PC-9 (cell line): ENCODE results near the gene TYRP1. TPM values are rescaled to one million over a fixed set of nuclear protein-coding genes. Genes with fewer than 3 reads are reported as not detected.

ENCODE experiments used
- BruUV-seq: library from RNA; stranded (reverse); fragments of 400-500 nt; replicated peaks from 2 replicates; lab custom pipeline; 2021; lab: Mats Ljungman, UMichigan
- CTCF ChIA-PET: fragments of 300-600 bp; sonication (Branson Sonifier 250); formaldehyde crosslinking; loops from one replicate; lab custom pipeline; 2022; ENCODE audit warnings: antibody characterized with exemption; lab: Charles Lee
- POLR2A ChIA-PET: fragments of 300-600 bp; sonication (Branson Sonifier 250); formaldehyde crosslinking; loops from one replicate; lab custom pipeline; 2022; ENCODE audit warnings: antibody characterized with exemption; ENCODE audit not compliant: unreplicated experiment; lab: Charles Lee
- DNase-seq, 2 experiments: peaks; one replicate each; pipeline versions ENCODE4 v3.0.0 to v3.0.0-alpha.2; 2015 to 2022; ENCODE audit warnings: mixed read lengths in 1 of 2
- H2AFZ ChIP-seq: fragments of 200-600 bp; sonication (generic); 2 replicates; pipeline ENCODE4 v1.8.1; 2017; ENCODE audit warnings: antibody characterized with exemption
- H3F3A ChIP-seq: fragments of 200-600 bp; sonication (generic); 2 replicates; pipeline ENCODE4 v1.8.1; 2017; ENCODE audit warnings: antibody characterized with exemption, mild to moderate bottlenecking, low read depth; ENCODE audit not compliant: insufficient read depth
- H3K27ac ChIP-seq: fragments of 200-600 bp; sonication (generic); 2 replicates; pipeline ENCODE4 v1.6.1; 2016; ENCODE audit warnings: mixed run types
- H3K27me3 ChIP-seq: fragments of 200-600 bp; sonication (generic); 2 replicates; pipeline ENCODE4 v1.6.1; 2016; ENCODE audit warnings: low read depth, mixed run types; ENCODE audit not compliant: insufficient read depth
- H3K36me3 ChIP-seq: fragments of 200-600 bp; sonication (generic); 2 replicates; pipeline ENCODE4 v1.6.1; 2016; ENCODE audit warnings: low read depth, mixed run types
- H3K4me1 ChIP-seq: fragments of 200-600 bp; sonication (generic); replicated peaks from 2 replicates; pipeline ENCODE4 v1.6.1; 2016; ENCODE audit warnings: mixed run types; ENCODE audit not compliant: insufficient read depth
- H3K4me2 ChIP-seq: fragments of 200-600 bp; sonication (generic); 2 replicates; pipeline ENCODE4 v1.6.1; 2017; ENCODE audit warnings: mixed run types
- H3K4me3 ChIP-seq: fragments of 200-600 bp; sonication (generic); 2 replicates; pipeline ENCODE4 v1.6.1; 2016; ENCODE audit warnings: mixed run types
- H3K79me2 ChIP-seq: fragments of 200-600 bp; sonication (generic); 2 replicates; pipeline ENCODE4 v1.6.1; 2017; ENCODE audit warnings: low read depth, mixed run types
- H3K9me2 ChIP-seq: fragments of 200-600 bp; sonication (generic); 2 replicates; pipeline ENCODE4 v1.8.1; 2017; ENCODE audit warnings: mild to moderate bottlenecking; ENCODE audit not compliant: insufficient read depth
- H3K9me3 ChIP-seq: fragments of 200-600 bp; sonication (generic); 2 replicates; pipeline ENCODE4 v1.8.1; 2016; ENCODE audit warnings: low read depth; ENCODE audit not compliant: insufficient read depth
- H4K20me1 ChIP-seq: fragments of 200-600 bp; sonication (generic); 2 replicates; pipeline ENCODE4 v1.8.1; 2017; ENCODE audit not compliant: insufficient read depth
- EZH2 ChIP-seq: fragments of 200-600 bp; sonication (generic); IDR thresholded peaks from 2 replicates; pipeline ENCODE4 v1.8.0; 2017; ENCODE audit warnings: antibody characterized with exemption, low read depth
- intact Hi-C: fragments of 100-400 bp; cut with micrococcal nuclease; formaldehyde crosslinking; loops from one replicate; pipeline ENCODE4 v1.10.0; 2022; ENCODE audit not compliant: unreplicated experiment
- total RNA-seq: library from RNA; stranded (reverse); gene quantifications from 2 replicates; pipeline ENCODE4 v1.2.3, GENCODE V29; 2021
- TF ChIP-seq, protein P1 (sequence below): fragments of 200-600 bp; sonication (generic); conservative IDR thresholded peaks from 2 replicates; pipeline ENCODE4 v1.6.1; 2017; ENCODE audit warnings: mixed run types, antibody characterized with exemption, mild to moderate bottlenecking, moderate library complexity

The TYRP1 gene
- total RNA-seq, 1 experiment from 2014 or later: not detected

DNA sequence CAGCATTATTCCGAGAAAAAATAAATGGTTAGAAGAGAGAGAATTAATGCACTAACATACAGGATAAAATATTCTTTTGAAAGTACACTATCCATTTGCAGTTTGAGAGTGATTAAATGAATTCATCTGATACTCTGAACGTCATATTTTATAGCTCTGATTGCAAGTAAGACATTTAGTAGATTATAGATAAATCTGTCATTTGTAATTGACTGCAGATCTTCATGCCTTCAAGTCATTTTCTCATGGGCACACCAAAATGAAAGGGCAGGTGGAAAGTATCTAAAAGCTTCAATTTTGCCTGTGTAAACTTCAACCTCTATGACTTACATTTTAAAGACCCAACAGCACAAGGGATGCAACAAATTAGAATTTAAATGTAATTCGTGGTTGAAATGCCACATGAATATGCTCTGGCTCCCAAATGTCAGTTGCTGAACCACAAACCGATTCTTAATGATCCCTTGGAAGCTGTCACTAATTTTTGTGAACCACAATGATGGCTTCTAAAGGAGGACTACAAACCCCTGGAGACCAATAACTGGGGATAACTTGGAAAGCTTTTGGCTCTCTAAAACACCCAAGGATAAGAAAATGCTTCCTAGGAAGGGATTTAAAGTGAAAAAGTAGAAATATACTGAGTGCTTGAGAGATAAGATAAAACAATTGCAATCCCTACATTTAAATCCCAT lies 3.9 kb downstream of the TYRP1 start:
- no peaks in the 10 kb centered on the region for H3K27me3 ChIP-seq
- no peaks in the 10 kb centered on the region for H4K20me1 ChIP-seq
- ChIA-PET POLR2A (no interaction called here), CTCF (no interaction called here)
- H3K27ac ChIP-seq: no peak overlapping the region
- intact Hi-C loops: no loop called here
- no peaks in the 10 kb centered on the region for H3F3A ChIP-seq
- H3K36me3 ChIP-seq: no peaks in the 10 kb centered on the region
- no peaks in the 10 kb centered on the region for H3K9me3 ChIP-seq
- no peaks in the 10 kb centered on the region for H3K79me2 ChIP-seq
- no peak for DNase-seq
- no peak overlapping the region for H3K4me3 ChIP-seq
- H2AFZ ChIP-seq: no peak overlapping the region
- no peaks in the 10 kb centered on the region for H3K9me2 ChIP-seq
- TF ChIP-seq, protein P1, sequence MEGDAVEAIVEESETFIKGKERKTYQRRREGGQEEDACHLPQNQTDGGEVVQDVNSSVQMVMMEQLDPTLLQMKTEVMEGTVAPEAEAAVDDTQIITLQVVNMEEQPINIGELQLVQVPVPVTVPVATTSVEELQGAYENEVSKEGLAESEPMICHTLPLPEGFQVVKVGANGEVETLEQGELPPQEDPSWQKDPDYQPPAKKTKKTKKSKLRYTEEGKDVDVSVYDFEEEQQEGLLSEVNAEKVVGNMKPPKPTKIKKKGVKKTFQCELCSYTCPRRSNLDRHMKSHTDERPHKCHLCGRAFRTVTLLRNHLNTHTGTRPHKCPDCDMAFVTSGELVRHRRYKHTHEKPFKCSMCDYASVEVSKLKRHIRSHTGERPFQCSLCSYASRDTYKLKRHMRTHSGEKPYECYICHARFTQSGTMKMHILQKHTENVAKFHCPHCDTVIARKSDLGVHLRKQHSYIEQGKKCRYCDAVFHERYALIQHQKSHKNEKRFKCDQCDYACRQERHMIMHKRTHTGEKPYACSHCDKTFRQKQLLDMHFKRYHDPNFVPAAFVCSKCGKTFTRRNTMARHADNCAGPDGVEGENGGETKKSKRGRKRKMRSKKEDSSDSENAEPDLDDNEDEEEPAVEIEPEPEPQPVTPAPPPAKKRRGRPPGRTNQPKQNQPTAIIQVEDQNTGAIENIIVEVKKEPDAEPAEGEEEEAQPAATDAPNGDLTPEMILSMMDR: no peak
- no peak for TF ChIP-seq EZH2
- H3K4me2 ChIP-seq: no peak overlapping the region
- no peaks in the 10 kb centered on the region for H3K4me1 ChIP-seq
- no TSS peak for BruUV-seq

- no peak for DNase-seq
- Histone ChIP-seq H3F3A (no peaks in the 10 kb centered on the region), H3K4me1 (no peaks in the 10 kb centered on the region), H3K9me3 (no peaks in the 10 kb centered on the region), H3K27me3 (no peaks in the 10 kb centered on the region), H2AFZ (no peak overlapping the region), H3K79me2 (no peaks in the 10 kb centered on the region), H3K36me3 (no peaks in the 10 kb centered on the region), H3K27ac (no peak overlapping the region), H3K4me2 (no peak overlapping the region), H4K20me1 (no peaks in the 10 kb centered on the region), H3K9me2 (no peaks in the 10 kb centered on the region), H3K4me3 (no peak overlapping the region)
- TF ChIP-seq, protein P1: no peak
- TF ChIP-seq EZH2: no peak
- ChIA-PET POLR2A (no interaction called here), CTCF (no interaction called here)
- intact Hi-C loops: no loop called here
- BruUV-seq: no TSS peak
These were observed 4.5 kb downstream of the TYRP1 start for GRCh38 chr9:12697719-12698118.

- no peaks in the 10 kb centered on the region for H4K20me1 ChIP-seq
- no peak for TF ChIP-seq EZH2
- ChIA-PET CTCF (no interaction called here), POLR2A (no interaction called here)
- H3K27me3 ChIP-seq: no peaks in the 10 kb centered on the region
- H3F3A ChIP-seq: no peaks in the 10 kb centered on the region
- H3K4me3 ChIP-seq: no peak overlapping the region
- no peaks in the 10 kb centered on the region for H3K36me3 ChIP-seq
- BruUV-seq: no TSS peak
- no peaks in the 10 kb centered on the region for H3K79me2 ChIP-seq
- H3K9me2 ChIP-seq: no peaks in the 10 kb centered on the region
- no peaks in the 10 kb centered on the region for H3K4me1 ChIP-seq
- intact Hi-C loops: no loop called here
- H3K9me3 ChIP-seq: no peaks in the 10 kb centered on the region
- DNase-seq: no peak
- no peak overlapping the region for H2AFZ ChIP-seq
- no peak overlapping the region for H3K27ac ChIP-seq
- H3K4me2 ChIP-seq: no peak overlapping the region
These were observed 5.1 kb downstream of the TYRP1 start for GRCh38 chr9:12698266-12698665.

DNA sequence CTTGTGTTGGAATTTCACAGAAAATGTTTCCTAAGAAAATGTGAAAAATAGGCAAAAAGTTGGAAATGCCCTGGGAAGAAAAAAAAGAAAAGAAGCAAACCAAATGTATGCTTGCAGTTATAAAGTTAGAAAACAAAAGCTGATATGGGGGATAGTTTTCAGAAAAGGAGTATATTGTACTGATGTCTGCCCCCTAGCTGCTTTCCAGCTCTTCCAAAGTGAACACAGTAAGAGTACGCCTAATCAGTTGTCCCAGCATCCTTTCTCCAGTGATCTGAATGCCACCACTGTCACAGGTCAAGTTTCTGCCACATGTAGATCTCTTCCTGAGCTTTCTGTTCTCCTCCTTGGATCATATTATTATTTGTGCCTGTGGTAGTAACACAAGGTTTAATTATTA lies 5.8 kb downstream of the TYRP1 start:
- intact Hi-C loops: no loop called here
- Histone ChIP-seq H4K20me1 (no peaks in the 10 kb centered on the region), H3K27ac (no peak overlapping the region), H3K4me1 (no peaks in the 10 kb centered on the region), H3K4me2 (no peak overlapping the region), H2AFZ (no peak overlapping the region), H3K9me2 (no peaks in the 10 kb centered on the region), H3K27me3 (no peaks in the 10 kb centered on the region), H3K79me2 (no peaks in the 10 kb centered on the region), H3K4me3 (no peak overlapping the region), H3F3A (no peaks in the 10 kb centered on the region), H3K36me3 (no peaks in the 10 kb centered on the region), H3K9me3 (no peaks in the 10 kb centered on the region)
- DNase-seq: no peak
- BruUV-seq: no TSS peak
- POLR2A ChIA-PET: no interaction called here
- TF ChIP-seq, protein P1: no peak
- no peak for TF ChIP-seq EZH2
- CTCF ChIA-PET: no interaction called here
